NCI-H1092 treated with DMSO at 0.1 percent for 48 hours (cell line): ENCODE measurements around the gene CBX1.
"Not testable (repeated sequence)": the region's sequence is repeated elsewhere in the genome, so short reads cannot be mapped to it uniquely, and the experiment has no call there.

Experiments
- DNase-seq: peaks from one replicate; lab custom pipeline; 2025; lab: John Stamatoyannopoulos, UW

The CBX1 gene

DNA sequence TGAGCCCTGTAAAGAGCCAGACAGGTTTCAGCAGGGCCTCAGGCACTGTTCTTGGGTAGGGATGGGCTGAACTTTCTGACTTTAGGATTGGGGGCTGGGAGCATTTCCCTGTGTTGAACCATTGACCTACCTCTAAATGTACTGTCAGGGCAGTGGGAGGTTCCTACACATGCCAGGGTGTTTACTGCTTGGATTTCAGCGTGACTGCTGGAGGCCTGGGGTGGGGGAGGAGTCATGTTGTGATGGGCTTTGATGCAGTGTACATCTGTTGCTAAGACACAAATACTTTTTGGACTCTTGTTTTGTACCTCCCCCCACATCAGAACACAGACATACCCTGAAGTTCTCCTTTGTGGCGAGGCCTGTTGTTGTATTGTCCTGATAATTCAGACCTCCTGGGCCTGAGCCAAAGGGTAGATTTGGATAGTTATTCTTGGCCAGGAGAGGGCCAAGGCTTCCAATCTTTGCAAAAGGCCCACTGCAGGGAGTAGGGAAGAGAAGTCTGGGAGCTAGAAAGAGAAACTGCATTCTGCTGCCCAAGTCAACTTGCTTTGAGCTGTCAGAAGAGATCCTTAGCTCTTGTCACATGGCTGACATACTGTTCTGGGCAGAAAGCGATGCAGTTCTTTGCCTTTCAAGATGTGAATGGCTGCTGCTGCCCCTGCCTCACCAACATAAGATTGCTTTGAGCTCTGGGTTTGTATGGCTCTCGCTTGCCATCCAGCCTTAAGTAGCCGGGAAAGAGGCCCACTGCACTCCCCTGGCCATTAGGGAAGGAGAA, 49.4 kb downstream of the CBX1 start:
- no peak for DNase-seq

- DNase-seq = no peak
Measured at GRCh38 chr17:48051283-48051682, 50.0 kb downstream of the CBX1 start.

GRCh38 chr17:48048384-48049126, 52.7 kb downstream of the CBX1 start:
- peak; percentile 84 for DNase-seq

- DNase-seq = peak; percentile 99
Measured at GRCh38 chr17:48047741-48048383, 53.4 kb downstream of the CBX1 start, which contains the start of gene NFE2L1. Gene NFE2L1, plus strand, starts transcription at chr17:48048359. Its CDS starts 2,760 bp downstream, at chr17:48051119.

DNA sequence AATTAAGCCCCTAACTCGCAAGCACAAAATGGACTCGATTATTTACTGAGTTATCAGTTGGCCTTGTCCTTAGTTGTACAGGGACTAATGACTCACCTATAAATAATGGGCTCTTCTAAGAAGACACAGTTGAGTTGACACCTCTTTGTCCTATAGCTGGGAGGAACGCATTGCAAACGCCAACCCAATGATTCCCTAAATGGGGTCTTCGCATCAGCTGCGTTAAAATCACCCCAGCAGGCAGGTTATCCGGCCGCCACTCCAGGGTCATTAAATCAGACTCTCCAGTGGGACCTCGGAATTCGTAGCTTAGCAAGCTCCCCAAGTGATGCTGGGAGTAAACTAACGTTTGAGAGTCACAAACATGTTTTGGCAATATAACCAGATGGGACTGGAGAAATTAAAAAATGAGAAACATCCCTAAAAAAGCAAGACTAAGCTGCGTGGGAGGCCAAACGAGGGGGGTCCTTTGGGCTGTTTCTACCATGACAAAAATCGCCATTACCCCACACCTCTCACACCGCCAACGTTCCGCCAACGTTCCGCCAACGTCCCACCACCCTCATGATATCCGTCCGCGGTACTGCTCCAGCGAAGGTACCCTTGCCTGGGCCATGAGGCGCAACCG, 54.1 kb downstream of the CBX1 start:
- peak; percentile 35 for DNase-seq

GRCh38 chr17:48046296-48046695, 55.0 kb downstream of the CBX1 start:
- no peak for DNase-seq

GRCh38 chr17:48045316-48046001, 55.8 kb downstream of the CBX1 start:
- no peak for DNase-seq

- DNase-seq = no peak
Measured at GRCh38 chr17:48044851-48045250, 56.4 kb downstream of the CBX1 start.

GRCh38 chr17:48043176-48043575, 58.1 kb downstream of the CBX1 start:
- no peak for DNase-seq

DNA sequence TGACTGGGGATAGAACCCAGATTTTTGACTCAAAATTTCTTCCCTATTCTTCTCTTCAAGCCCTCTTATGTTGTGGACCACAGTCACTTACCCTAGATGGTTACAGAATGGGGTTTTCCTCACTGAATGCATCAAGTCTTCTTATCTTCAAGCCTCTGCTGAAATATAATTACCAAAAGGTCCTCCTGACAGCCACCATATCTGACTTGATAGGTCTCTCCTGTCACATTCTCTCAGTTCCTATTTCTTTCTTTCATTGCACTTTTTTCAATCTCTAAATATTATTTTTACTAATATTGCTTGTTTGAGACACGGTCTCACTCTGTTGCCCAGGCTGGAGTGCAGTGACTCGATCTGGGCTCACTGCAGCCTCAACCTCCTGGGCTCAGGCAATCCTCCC, 62.6 kb downstream of the CBX1 start:
- no peak for DNase-seq

DNA sequence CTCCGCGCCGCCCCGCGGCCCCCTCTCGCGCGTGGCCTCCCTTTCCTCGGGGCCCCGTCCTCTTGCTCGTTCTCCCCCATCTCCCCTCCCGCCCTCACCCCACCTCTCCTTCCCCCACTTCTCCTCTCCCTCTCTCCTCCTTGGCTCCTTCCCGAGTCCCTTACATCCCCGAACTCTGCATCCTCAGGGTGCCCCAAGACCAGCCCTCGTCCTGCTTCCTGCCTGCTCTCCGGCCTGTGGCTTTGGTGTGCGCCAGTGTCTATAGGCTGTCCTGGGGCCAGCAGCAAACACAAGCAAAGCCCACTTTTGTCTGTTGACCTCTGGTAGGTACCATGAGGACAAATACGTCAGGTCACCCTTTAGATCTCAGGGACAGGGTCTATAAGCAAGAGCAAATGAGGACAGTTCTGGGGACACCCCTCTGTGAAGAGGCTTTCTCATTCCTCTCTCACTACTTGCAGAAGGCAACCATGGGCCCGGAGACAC, 63.4 kb downstream of the CBX1 start:
- no peak for DNase-seq

- no peak for DNase-seq
Measured at GRCh38 chr17:48037036-48037837, 64.0 kb downstream of the CBX1 start, which contains the start of gene COPZ2. Gene COPZ2, minus strand, starts transcription at chr17:48037797. Its CDS starts 20 bp downstream, at chr17:48037777.

GRCh38 chr17:48036693-48037035, 64.6 kb downstream of the CBX1 start:
- DNase-seq = no peak

- not testable (repeated sequence) for DNase-seq
Measured at GRCh38 chr17:48034734-48035133, 66.5 kb downstream of the CBX1 start.

DNA sequence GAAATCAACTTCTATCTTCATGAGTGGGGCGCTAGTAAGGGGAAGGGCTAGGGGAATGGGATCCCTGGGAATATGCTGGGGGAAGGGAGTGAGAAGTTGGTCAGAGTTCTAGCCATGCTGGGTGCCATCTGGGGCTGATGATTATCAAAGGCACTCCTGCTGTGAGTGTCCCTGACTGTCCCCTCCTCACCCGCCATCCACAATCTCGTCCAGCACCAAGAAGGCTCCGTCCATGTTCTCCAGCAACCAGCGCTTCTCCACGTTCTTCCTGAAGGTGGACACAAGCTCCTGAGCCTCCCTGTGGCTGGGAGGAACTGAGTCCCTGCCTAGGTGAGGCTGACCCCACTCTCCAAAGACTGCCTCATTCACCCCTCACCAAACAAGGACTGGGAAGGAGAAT, 69.3 kb downstream of the CBX1 start:
- no peak for DNase-seq

GRCh38 chr17:48030531-48030930, 70.7 kb downstream of the CBX1 start:
- DNase-seq = no peak

GRCh38 chr17:48028736-48029135, 72.5 kb downstream of the CBX1 start:
- no peak for DNase-seq

DNA sequence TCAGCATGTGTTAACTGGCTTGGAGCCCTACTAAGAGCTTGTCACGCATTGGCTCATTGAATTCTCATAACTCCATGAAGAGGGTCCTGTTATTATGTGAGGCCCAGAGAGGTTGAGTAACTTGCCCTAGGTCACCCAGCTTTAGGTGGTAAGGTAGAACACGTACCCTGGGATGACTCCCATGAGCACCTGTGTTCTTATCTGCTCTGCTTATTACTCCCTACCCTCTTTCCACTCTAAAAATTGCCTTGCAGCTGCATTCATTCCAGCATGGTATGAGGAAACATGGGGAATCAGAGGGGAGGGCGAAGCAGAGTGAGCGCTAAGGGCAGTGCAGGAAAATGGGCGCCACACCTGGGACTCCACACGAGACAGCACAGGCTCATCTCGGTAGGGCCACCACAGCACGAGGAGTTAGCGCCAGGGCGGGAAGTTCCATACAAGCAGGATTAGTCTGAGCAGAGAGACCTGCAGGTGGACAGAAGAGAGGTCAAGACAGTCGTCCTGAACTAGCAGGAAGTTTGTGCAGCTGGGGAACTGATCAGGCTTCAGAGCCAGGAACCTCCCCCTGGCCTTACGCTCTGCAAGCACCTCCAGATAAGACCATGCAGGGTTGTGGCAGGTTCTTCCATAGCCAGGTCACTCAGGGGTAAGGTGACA, 73.8 kb downstream of the CBX1 start:
- no peak for DNase-seq

DNA sequence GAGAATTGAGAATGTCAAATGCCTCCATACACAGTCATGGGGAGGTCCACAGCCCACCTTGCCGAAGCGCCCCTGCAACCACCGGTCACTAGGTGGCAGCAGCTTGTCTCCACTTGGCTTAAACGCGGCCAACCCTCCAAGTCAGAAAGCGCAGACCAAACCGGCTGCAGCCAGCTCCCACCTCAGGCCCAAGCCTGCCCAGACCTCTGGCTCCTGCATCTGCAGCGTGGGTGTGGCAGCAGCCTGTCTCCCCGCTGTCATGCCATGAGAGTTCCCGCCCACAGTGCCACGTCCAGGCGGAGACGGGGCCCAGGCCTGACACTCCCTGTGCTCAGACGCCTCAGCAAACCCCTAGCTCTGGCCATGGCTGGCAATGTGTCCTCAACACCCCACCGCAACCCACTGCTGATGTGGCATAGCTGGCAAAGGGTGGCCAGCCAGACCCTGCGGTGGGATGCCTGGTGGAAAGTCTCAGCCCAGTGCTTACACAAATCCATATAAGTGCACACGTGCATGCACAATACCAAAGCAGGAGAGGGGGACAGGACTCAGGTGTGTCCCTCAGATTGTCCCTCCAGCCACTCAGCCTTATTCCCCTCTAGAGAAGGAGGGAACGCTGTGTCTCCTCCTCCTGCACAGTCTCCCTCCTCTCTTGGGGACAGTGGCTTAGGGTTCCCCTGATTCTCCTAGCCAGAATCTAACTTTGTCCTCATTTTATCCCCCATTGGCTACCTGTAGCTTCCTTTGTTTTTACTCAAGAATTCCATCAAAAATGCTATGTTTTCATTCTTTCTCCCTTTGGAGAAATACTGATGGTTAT, 74.6 kb downstream of the CBX1 start:
- peak; percentile 75 for DNase-seq
